ENCODE results near the gene MICAL1.
A peak's percentile ranks its signal among the peaks of the same experiment; 100 is the strongest.

The MICAL1 gene

GRCh38 chr6:109453594-109454495 is 1.7 kb downstream of the MICAL1 start:
- DNase-seq: no peak

- no peak for DNase-seq
These were observed 2.4 kb downstream of the MICAL1 start for GRCh38 chr6:109453156-109453555.

- no peak for DNase-seq
These were observed 3.4 kb downstream of the MICAL1 start for GRCh38 chr6:109452181-109452580.

GRCh38 chr6:109451376-109451775 is 4.2 kb downstream of the MICAL1 start:
- DNase-seq: no peak

GRCh38 chr6:109450801-109451200 is 4.8 kb downstream of the MICAL1 start:
- DNase-seq: no peak

- DNase-seq: no peak
These were observed 5.5 kb downstream of the MICAL1 start for GRCh38 chr6:109449795-109450673.

GRCh38 chr6:109449064-109449794 is 6.3 kb downstream of the MICAL1 start:
- no peak for DNase-seq

- DNase-seq: no peak
These were observed 7.0 kb downstream of the MICAL1 start for GRCh38 chr6:109448615-109449014.

- no peak for DNase-seq
These were observed 7.6 kb downstream of the MICAL1 start for GRCh38 chr6:109447878-109448555.

GRCh38 chr6:109447087-109447486 is 8.5 kb downstream of the MICAL1 start:
- no peak for DNase-seq

GRCh38 chr6:109446541-109446940 is 9.0 kb downstream of the MICAL1 start:
- no peak for DNase-seq

- DNase-seq: no peak
These were observed 9.5 kb downstream of the MICAL1 start for GRCh38 chr6:109446072-109446471.

GRCh38 chr6:109445382-109445781 is 10.2 kb downstream of the MICAL1 start:
- DNase-seq: no peak

GRCh38 chr6:109443425-109443950 is 12.1 kb downstream of the MICAL1 start:
- no peak for DNase-seq

GRCh38 chr6:109442393-109442924 is 13.1 kb downstream of the MICAL1 start:
- DNase-seq: no peak

GRCh38 chr6:109441069-109441816 is 14.3 kb downstream of the MICAL1 start:
- DNase-seq: no peak

- DNase-seq: peak; percentile 40 to 55
These were observed 15.1 kb downstream of the MICAL1 start, which contains the start of the genes PPIL6 and SMPD2 for GRCh38 chr6:109440331-109441068. TSS of gene PPIL6 (minus strand) at chr6:109440628. CDS start at chr6:109440590, 38 bp downstream. TSS of gene SMPD2 (plus strand) at chr6:109440724. CDS start at chr6:109441122, 398 bp downstream.

GRCh38 chr6:109436041-109436440 is 19.5 kb downstream of the MICAL1 start:
- no peak for DNase-seq

- no peak for DNase-seq
These were observed 21.1 kb downstream of the MICAL1 start for GRCh38 chr6:109434456-109434855.

- no peak for DNase-seq
These were observed 26.1 kb downstream of the MICAL1 start for GRCh38 chr6:109429496-109429895.

Data from NCI-H2081 (cell line).